Sigmoid colon (tissue), 7 donors: ENCODE results near the gene FMNL3. TPM values are rescaled to one million over a fixed set of nuclear protein-coding genes. Genes with fewer than 3 reads are reported as not detected.
"Not testable (repeated sequence)": the region's sequence is repeated elsewhere in the genome, so short reads cannot be mapped to it uniquely, and the experiment has no call there.

Experiments
- DNase-seq: peaks from one replicate; pipeline ENCODE4 v3.0.0-alpha.2; 2019
- H3K27ac ChIP-seq, 4 donors: fragments of 200-600 bp; sonication (generic); one replicate each; pipeline ENCODE4 v1.5.1; 2016 to 2019; ENCODE audit warnings: mild to moderate bottlenecking in 1 of 4
- H3K27me3 ChIP-seq, 3 donors: fragments of 200-600 bp; sonication (generic); one replicate each; pipeline ENCODE4 v1.5.1; 2019; ENCODE audit warnings: mild to moderate bottlenecking in 1 of 3
- H3K36me3 ChIP-seq, 4 donors: fragments of 200-600 bp; sonication (generic); one replicate each; pipeline ENCODE4 v1.5.1; 2016 to 2019
- H3K4me1 ChIP-seq, 4 donors: fragments of 200-600 bp; sonication (generic); one replicate each; pipeline ENCODE4 v1.5.1; 2017 to 2019
- H3K4me3 ChIP-seq, 4 donors: fragments of 200-600 bp; sonication (generic); one replicate each; pipeline ENCODE4 v1.5.1; 2017 to 2019; ENCODE audit warnings: mild to moderate bottlenecking in 2 of 4, moderate library complexity in 1 of 4
- H3K9me3 ChIP-seq, 4 donors: fragments of 200-600 bp in 3 of 4; sonication (generic) in 3 of 4; one replicate each; pipeline versions ENCODE4 v1.5.1 to v1.6.1; 2013 to 2019
- EP300 ChIP-seq, 4 donors: sonication (generic); formaldehyde crosslinking; IDR thresholded peaks; one replicate each; pipeline ENCODE4 v1.6.1; 2017; ENCODE audit warnings: antibody characterized with exemption in 4 of 4
- POLR2A ChIP-seq, 2 donors: fragments of 450-650 bp; IDR thresholded peaks; one replicate each; pipeline ENCODE4 v1.6.1; 2016; ENCODE audit warnings: antibody characterized with exemption in 2 of 2, mild to moderate bottlenecking in 2 of 2, moderate library complexity in 2 of 2
- POLR2AphosphoS5 ChIP-seq, 4 donors: sonication (generic); formaldehyde crosslinking; IDR thresholded peaks; one replicate each; pipeline ENCODE4 v1.6.1; 2017; ENCODE audit warnings: antibody characterized with exemption in 4 of 4
- WGBS, 2 donors: extraction: QIAGEN DNeasy Blood & Tissue Kit; methylation state at CpG; one replicate each; pipeline ENCODE4 v1.1.7; 2013; 5-methylcytosine and 5-hydroxymethylcytosine counted together
- intact Hi-C: fragments of 100-400 bp; cut with DNase I; formaldehyde crosslinking; loops from one replicate; pipeline ENCODE4 v1.15.1; 2023
- polyA plus RNA-seq, 3 donors: library from polyadenylated mRNA; stranded (reverse); fragments of 200-250 nt; gene quantifications; one replicate each; pipeline ENCODE4 v1.2.3, GENCODE V29; 2013
- total RNA-seq, 4 donors: library from RNA; depleted of rRNA; stranded (reverse); fragments of >200 nt; gene quantifications; one replicate each; pipeline ENCODE4 v1.1.0, GENCODE V29; 2016
- TF ChIP-seq, protein P1 (sequence below), 4 experiments: fragments of 450-650 bp in 3 of 4; fragments of 200-600 bp in 1 of 4; IDR thresholded peaks; one replicate each; pipeline ENCODE4 v1.5.1; 2016 to 2019; ENCODE audit warnings: antibody characterized with exemption in 4 of 4, mild to moderate bottlenecking in 3 of 4, moderate library complexity in 2 of 4
- donor health status: healthy with polysubstance abuse.
- donor health status: Bipolar disorder and iron deficiency.
- donor health status: healthy.

FMNL3 gene
- total and polyA plus RNA-seq, 7 donors: 1.8 to 12.2 (median 9.8) TPM

DNA sequence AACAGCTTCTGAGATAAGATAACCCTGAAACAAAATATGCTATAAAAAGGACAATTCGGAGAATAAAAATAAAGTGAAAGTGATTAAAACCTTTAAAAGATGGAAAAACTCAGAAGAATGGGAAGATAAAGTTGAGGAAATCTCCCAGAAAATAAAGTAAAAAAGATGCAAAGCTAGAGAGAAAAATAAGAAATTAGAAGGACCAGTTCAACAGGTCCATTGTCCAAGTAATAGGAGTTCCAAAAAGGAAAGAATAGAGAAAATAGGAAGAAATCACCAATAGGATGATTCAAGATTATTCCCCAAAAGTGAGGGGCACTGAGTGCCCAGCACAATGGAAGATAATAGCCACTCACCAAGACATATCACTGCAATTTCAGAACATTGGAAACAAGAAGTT is 88.6 kb downstream of the FMNL3 start:
- Histone ChIP-seq H3K9me3 (no peaks in the 10 kb centered on the region), H3K4me3 (no peak overlapping the region), H3K27me3 (no peaks in the 10 kb centered on the region), H3K27ac (no peak overlapping the region), H3K36me3 (no peaks in the 10 kb centered on the region), H3K4me1 (peaks cover 0 to 16% (median 15%) of the 10 kb centered on the region in 4 donors)
- WGBS, 2 donors: 80% methylated on average over 1 of the region's 1 CpG
- DNase-seq: no peak
- intact Hi-C loops: no loop called here
- TF ChIP-seq EP300 (IDR thresholded peaks at IDR 0.05) (no peak), POLR2AphosphoS5 (IDR thresholded peaks at IDR 0.05) (no peak), POLR2A (IDR thresholded peaks at IDR 0.05) (no peak)
- TF ChIP-seq, protein P1, sequence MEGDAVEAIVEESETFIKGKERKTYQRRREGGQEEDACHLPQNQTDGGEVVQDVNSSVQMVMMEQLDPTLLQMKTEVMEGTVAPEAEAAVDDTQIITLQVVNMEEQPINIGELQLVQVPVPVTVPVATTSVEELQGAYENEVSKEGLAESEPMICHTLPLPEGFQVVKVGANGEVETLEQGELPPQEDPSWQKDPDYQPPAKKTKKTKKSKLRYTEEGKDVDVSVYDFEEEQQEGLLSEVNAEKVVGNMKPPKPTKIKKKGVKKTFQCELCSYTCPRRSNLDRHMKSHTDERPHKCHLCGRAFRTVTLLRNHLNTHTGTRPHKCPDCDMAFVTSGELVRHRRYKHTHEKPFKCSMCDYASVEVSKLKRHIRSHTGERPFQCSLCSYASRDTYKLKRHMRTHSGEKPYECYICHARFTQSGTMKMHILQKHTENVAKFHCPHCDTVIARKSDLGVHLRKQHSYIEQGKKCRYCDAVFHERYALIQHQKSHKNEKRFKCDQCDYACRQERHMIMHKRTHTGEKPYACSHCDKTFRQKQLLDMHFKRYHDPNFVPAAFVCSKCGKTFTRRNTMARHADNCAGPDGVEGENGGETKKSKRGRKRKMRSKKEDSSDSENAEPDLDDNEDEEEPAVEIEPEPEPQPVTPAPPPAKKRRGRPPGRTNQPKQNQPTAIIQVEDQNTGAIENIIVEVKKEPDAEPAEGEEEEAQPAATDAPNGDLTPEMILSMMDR (IDR thresholded peaks at IDR 0.05): no peak

GRCh38 chr12:49616533-49617219 is 90.5 kb downstream of the FMNL3 start:
- H3K27ac ChIP-seq: no peak overlapping the region
- intact Hi-C loops: no loop called here
- H3K4me3 ChIP-seq: no peak overlapping the region
- 49 to 60% methylated on average over 5 of the region's 5 CpGs for WGBS, 2 donors
- H3K4me1 ChIP-seq: peaks cover 0 to 4% (median 3%) of the 10 kb centered on the region in 4 donors
- TF ChIP-seq, protein P1 (IDR thresholded peaks at IDR 0.05): no peak
- no peak for TF ChIP-seq POLR2AphosphoS5 (IDR thresholded peaks at IDR 0.05)
- no peak for TF ChIP-seq EP300 (IDR thresholded peaks at IDR 0.05)
- no peak for TF ChIP-seq POLR2A (IDR thresholded peaks at IDR 0.05)
- no peaks in the 10 kb centered on the region for H3K27me3 ChIP-seq
- H3K36me3 ChIP-seq: no peaks in the 10 kb centered on the region
- no peak for DNase-seq
- no peaks in the 10 kb centered on the region for H3K9me3 ChIP-seq

GRCh38 chr12:49615725-49616124 is 91.5 kb downstream of the FMNL3 start:
- Histone ChIP-seq H3K27me3 (no peaks in the 10 kb centered on the region), H3K9me3 (no peaks in the 10 kb centered on the region), H3K4me3 (no peak overlapping the region), H3K27ac (no peak overlapping the region), H3K4me1 (no peaks in the 10 kb centered on the region), H3K36me3 (no peaks in the 10 kb centered on the region)
- WGBS, 2 donors: 94 to 96% methylated on average over 7 of the region's 7 CpGs
- TF ChIP-seq, protein P1 (IDR thresholded peaks at IDR 0.05): no peak
- TF ChIP-seq POLR2A (IDR thresholded peaks at IDR 0.05) (no peak), POLR2AphosphoS5 (IDR thresholded peaks at IDR 0.05) (no peak), EP300 (IDR thresholded peaks at IDR 0.05) (no peak)
- no peak for DNase-seq
- intact Hi-C loops: no loop called here

- Histone ChIP-seq H3K27me3 (no peaks in the 10 kb centered on the region), H3K27ac (no peak overlapping the region), H3K9me3 (no peaks in the 10 kb centered on the region), H3K4me1 (no peaks in the 10 kb centered on the region), H3K4me3 (no peak overlapping the region), H3K36me3 (no peaks in the 10 kb centered on the region)
- no peak for TF ChIP-seq POLR2AphosphoS5 (IDR thresholded peaks at IDR 0.05)
- TF ChIP-seq POLR2A (IDR thresholded peaks at IDR 0.05): no peak
- DNase-seq: no peak
- intact Hi-C loops: no loop called here
These were observed 95.0 kb downstream of the FMNL3 start for GRCh38 chr12:49612210-49612609.

GRCh38 chr12:49610785-49611184 is 96.4 kb downstream of the FMNL3 start:
- 93 to 96% methylated on average over 4 of the region's 4 CpGs for WGBS, 2 donors
- H3K4me1 ChIP-seq, intact Hi-C loops, H3K27me3 ChIP-seq, DNase-seq, H3K4me3 ChIP-seq, H3K9me3 ChIP-seq, H3K36me3 ChIP-seq, H3K27ac ChIP-seq: not testable (repeated sequence)

GRCh38 chr12:49609875-49610154 is 97.4 kb downstream of the FMNL3 start:
- 73 to 85% methylated on average over 1 of the region's 1 CpG for WGBS, 2 donors
- intact Hi-C loops: no loop called here
- no peaks in the 10 kb centered on the region for H3K9me3 ChIP-seq

More at GRCh38 chr12:49609875-49610154, 97.4 kb downstream of the FMNL3 start:
- Histone ChIP-seq H3K4me1 (no peaks in the 10 kb centered on the region), H3K36me3 (no peaks in the 10 kb centered on the region), H3K27me3 (no peaks in the 10 kb centered on the region), H3K27ac (no peak overlapping the region), H3K4me3 (no peak overlapping the region)
- no peak for TF ChIP-seq POLR2A (IDR thresholded peaks at IDR 0.05)
- TF ChIP-seq, protein P1 (IDR thresholded peaks at IDR 0.05): no peak
- no peak for TF ChIP-seq POLR2AphosphoS5 (IDR thresholded peaks at IDR 0.05)
- no peak for TF ChIP-seq EP300 (IDR thresholded peaks at IDR 0.05)
- DNase-seq: no peak
